Activated effector memory CD4-positive, alpha-beta T cell treated with Interleukin-2 at 50 U/mL for 16 hours (primary cell): ENCODE results near the gene RAB11FIP5.

Source experiments
- DNase-seq: peaks from one replicate; pipeline ENCODE4 v3.0.0-alpha.2; 2020

Gene RAB11FIP5

DNA sequence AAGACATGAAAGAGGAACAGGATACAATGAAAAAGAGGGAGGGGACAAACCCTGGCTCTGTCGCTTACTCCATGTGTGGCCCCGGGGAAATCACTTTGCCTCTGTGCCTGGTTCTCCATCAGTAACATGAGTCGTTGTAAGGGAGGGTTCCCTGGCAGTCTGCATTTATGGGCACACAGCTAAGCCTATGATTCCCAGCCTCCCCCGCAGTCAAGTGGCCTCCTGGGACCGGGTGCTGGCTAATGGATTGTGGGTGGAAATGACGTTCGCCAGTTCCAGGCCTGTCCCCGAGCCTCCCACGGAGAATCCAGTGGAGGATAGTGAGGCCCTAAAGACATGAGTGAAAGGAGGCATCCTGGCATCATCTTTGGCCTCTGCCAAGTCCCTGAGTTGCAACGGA is 83.9 kb downstream of the RAB11FIP5 start:
- DNase-seq, result no peak

DNA sequence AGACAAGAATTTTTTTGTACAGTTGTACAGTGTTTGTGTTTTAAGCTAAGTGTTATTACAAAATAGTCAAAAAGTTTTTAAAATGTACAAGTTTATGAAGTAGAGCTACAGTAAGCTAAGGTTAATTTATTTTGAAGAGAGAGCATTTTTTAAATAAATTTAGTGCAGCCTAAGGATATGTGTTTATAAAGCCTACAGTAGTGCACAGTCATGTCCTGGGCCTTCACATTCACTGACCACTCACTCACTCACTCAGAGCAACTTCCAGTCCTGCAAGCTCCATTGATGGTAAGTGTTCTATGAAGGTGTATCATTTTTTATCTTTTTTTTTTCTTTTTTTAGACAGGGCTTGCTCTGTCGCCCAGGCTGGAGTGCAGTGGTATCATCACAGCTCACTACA is 85.4 kb downstream of the RAB11FIP5 start:
- no peak for DNase-seq

DNA sequence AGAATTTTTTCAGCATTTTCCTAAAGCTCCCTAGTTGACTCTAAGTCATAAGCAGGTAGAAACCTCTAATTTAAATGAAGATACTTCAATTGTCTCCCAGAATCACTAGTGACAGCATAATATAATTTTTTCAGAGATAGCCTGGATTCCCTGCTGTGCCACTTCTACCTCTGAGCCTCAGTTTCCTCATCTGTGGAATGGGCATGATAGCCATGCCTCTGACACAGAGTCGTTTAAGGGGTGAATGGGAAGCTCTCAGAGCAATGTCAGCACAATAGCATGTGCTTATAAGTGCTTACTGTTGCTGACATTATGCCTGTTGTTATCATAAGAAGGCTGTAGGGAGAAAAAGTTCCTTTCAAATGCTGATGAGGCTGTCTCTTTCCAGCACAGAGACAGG is 89.3 kb downstream of the RAB11FIP5 start:
- DNase-seq, result no peak
